ENCODE results near the gene CEP128. TPM values are rescaled to one million over a fixed set of nuclear protein-coding genes. Genes with fewer than 3 reads are reported as not detected.

CEP128 gene
- total and polyA plus RNA-seq, 7 donors: 0.79 to 2.3 (median 1.8) TPM

DNA sequence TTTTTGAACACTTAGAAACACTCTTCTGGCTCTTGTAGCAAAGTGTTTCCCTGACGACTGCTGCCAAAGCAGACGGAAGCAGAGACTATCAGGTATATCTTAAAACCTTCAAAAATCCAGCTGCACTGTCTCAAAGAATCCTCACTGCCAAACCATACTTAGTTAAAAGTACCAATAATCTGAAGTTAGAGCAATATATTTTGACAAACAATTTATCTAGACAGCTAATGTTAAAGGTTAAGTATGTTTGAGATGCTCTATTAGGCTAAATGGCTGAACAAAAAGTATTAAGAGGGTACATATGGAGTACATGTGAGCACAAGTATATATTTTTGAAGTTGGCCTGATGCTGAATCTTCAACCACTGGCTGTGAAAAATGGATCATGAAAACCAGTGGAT, 398.3 kb downstream of the CEP128 start:
- 82 to 91% (median 86%) methylated on average over 2 of the region's 2 CpGs for WGBS, 3 donors
- H3K27me3 ChIP-seq (ENCODE audit: insufficient read depth in 3 of 3, low read length in 2 of 3): no peaks in the 10 kb centered on the region
- no peak for DNase-seq

DNA sequence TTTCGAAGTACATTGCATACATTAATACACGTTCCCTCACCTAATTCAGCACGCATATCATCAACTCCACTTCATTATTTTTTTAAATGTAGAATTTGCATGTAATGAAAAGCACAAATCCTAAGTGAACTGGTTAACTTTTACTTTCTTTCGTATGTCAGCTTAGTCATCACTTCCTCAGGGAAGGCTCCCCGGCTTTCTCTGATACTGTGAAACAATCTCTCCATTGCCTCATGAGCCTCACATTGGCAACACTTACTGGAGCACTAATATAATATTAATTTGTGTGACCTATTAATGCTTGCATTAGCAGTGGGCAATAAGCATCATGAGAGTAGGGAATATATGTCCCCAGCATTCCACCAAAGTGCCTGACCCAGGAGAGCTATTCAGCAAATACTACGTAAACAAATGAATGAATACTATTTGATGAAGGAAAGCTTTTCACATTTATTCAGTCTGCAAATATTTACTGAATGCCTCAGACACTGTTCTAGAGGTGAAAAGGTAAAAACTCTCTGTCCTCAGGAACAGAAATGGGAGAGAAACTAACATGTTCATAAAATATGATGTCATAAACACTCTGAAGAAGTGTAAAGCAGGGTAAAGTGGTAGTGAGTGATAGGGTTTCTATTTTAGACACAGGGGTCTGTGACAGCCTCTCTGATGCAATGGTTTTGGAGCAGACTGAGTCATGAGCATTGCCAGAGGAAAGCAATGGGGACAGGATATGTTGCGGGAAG, 402.7 kb downstream of the CEP128 start:
- TF ChIP-seq, protein P1, sequence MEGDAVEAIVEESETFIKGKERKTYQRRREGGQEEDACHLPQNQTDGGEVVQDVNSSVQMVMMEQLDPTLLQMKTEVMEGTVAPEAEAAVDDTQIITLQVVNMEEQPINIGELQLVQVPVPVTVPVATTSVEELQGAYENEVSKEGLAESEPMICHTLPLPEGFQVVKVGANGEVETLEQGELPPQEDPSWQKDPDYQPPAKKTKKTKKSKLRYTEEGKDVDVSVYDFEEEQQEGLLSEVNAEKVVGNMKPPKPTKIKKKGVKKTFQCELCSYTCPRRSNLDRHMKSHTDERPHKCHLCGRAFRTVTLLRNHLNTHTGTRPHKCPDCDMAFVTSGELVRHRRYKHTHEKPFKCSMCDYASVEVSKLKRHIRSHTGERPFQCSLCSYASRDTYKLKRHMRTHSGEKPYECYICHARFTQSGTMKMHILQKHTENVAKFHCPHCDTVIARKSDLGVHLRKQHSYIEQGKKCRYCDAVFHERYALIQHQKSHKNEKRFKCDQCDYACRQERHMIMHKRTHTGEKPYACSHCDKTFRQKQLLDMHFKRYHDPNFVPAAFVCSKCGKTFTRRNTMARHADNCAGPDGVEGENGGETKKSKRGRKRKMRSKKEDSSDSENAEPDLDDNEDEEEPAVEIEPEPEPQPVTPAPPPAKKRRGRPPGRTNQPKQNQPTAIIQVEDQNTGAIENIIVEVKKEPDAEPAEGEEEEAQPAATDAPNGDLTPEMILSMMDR (IDR thresholded peaks at IDR 0.05): no peak
- H3K4me1 ChIP-seq: no peaks in the 10 kb centered on the region
- H3K4me3 ChIP-seq: no peak overlapping the region
- H3K27me3 ChIP-seq (ENCODE audit: insufficient read depth in 3 of 3, low read length in 2 of 3): no peaks in the 10 kb centered on the region
- peaks cover 0 to 2% of the 10 kb centered on the region in 2 donors for H3K36me3 ChIP-seq (ENCODE audit: insufficient read depth in 1 of 2, low read depth in 1 of 2)
- peaks cover 2% of the 10 kb centered on the region for H3K9me3 ChIP-seq
- intact Hi-C loops (cut with DNase I): no loop called here
- no peak for ATAC-seq
- 94 to 97% (median 97%) methylated on average over 7 of the region's 7 CpGs for WGBS, 3 donors
- DNase-seq: no peak
- H3K27ac ChIP-seq: no peak overlapping the region

More for the DNA sequence above, 398.3 kb downstream of the CEP128 start:
- no peak overlapping the region for H3K27ac ChIP-seq
- intact Hi-C loops (cut with DNase I): no loop called here
- ATAC-seq: no peak
- H3K9me3 ChIP-seq: peaks cover 2% of the 10 kb centered on the region
- TF ChIP-seq, protein P1 (IDR thresholded peaks at IDR 0.05): no peak
- H3K36me3 ChIP-seq (ENCODE audit: insufficient read depth in 1 of 2, low read depth in 1 of 2): no peaks in the 10 kb centered on the region
- H3K4me1 ChIP-seq: no peaks in the 10 kb centered on the region
- H3K4me3 ChIP-seq: no peak overlapping the region

DNA sequence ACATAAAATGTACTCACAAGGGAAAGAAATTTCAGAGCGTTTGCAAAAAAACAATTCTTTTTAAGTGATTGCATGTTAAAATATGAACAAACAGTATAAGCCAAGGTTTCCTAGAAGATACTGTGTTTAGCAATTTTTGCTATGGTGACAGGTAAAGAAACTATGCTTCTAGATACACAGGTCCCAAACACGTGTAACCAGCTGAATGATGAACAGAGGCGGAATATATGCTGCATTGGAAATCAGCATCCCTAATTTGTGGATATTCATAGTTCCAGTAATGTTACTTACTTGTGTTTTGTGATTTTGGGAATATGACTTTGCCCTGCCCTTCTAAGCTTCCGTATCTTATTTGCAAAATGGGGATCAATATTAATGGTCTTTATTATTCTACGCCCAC, 403.9 kb downstream of the CEP128 start:
- no peaks in the 10 kb centered on the region for H3K4me1 ChIP-seq
- H3K27ac ChIP-seq: no peak overlapping the region
- WGBS, 3 donors: 93 to 95% (median 94%) methylated on average over 5 of the region's 5 CpGs
- H3K9me3 ChIP-seq: peaks cover 2% of the 10 kb centered on the region
- intact Hi-C loops (cut with DNase I): no loop called here
- peaks cover 0 to 3% of the 10 kb centered on the region in 2 donors for H3K36me3 ChIP-seq (ENCODE audit: insufficient read depth in 1 of 2, low read depth in 1 of 2)
- no peaks in the 10 kb centered on the region for H3K27me3 ChIP-seq (ENCODE audit: insufficient read depth in 3 of 3, low read length in 2 of 3)
- TF ChIP-seq, protein P1 (IDR thresholded peaks at IDR 0.05): no peak
- H3K4me3 ChIP-seq: no peak overlapping the region
- ATAC-seq (no peak), DNase-seq (no peak)

DNA sequence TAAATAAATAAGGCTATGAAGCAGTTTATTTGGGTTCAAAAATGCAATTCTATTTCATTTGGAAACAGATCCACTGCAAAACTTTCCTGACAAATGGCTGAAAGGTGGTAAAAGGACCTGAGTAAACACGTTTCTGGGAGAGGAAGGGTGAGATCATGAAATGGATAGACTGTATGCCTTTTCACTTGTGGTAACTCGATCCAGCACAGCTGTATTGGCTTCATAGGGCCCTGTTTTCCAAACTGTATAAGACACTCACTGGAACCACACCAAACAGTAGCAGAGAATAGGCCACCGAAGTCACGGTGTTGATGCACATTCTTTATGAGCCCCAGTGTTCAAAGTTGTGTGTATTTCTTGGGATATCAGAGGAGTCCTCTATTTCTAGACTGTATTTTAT, 405.1 kb downstream of the CEP128 start:
- TF ChIP-seq, protein P1 (IDR thresholded peaks at IDR 0.05): no peak
- peaks cover 2% of the 10 kb centered on the region for H3K9me3 ChIP-seq
- no peak for DNase-seq
- intact Hi-C loops (cut with DNase I): no loop called here
- H3K4me1 ChIP-seq: no peaks in the 10 kb centered on the region
- WGBS, 3 donors: 30 to 45% (median 32%) methylated on average over 4 of the region's 4 CpGs
- H3K4me3 ChIP-seq: no peak overlapping the region
- H3K27me3 ChIP-seq (ENCODE audit: insufficient read depth in 3 of 3, low read length in 2 of 3): no peaks in the 10 kb centered on the region
- peaks cover 0 to 8% of the 10 kb centered on the region in 2 donors for H3K36me3 ChIP-seq (ENCODE audit: insufficient read depth in 1 of 2, low read depth in 1 of 2)
- H3K27ac ChIP-seq: no peak overlapping the region
- no peak for ATAC-seq

DNA sequence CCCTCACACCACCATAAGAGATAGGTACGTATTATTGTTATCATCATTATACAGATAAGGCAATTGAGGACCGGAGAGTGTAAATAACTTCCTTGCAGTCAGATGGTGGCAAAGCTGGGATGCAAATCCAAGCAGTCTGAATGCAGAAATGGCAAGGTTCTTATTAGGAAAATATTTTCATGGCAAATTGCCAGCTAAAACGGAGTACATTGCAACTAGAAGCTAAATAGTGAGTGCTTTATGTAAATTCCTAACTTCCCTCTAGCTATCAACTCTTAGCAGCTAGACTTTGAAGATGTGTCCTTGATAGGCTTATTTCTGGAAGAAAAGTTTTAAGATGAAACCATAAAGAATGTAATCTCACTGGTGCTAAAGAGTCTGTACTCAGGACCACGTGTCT, 406.4 kb downstream of the CEP128 start:
- intact Hi-C loops (cut with DNase I): no loop called here
- 65% methylated on average over 4 of the region's 4 CpGs for WGBS, 3 donors
- Histone ChIP-seq H3K27me3 (ENCODE audit: insufficient read depth in 3 of 3, low read length in 2 of 3) (no peaks in the 10 kb centered on the region), H3K4me1 (no peaks in the 10 kb centered on the region), H3K9me3 (peaks cover 2% of the 10 kb centered on the region), H3K36me3 (ENCODE audit: insufficient read depth in 1 of 2, low read depth in 1 of 2) (peaks cover under 1 to 8% of the 10 kb centered on the region in 2 donors), H3K27ac (no peak overlapping the region), H3K4me3 (no peak overlapping the region)
- TF ChIP-seq, protein P1 (IDR thresholded peaks at IDR 0.05): no peak
- ATAC-seq: no peak
- no peak for DNase-seq

All from psoas muscle (tissue), 8 donors.